H9 (cell line): ENCODE results near the gene CDC25A. TPM values are rescaled to one million over a fixed set of nuclear protein-coding genes. Genes with fewer than 3 reads are reported as not detected.

Experiments
- DNase-seq: peaks from one replicate; pipeline ENCODE4 v3.0.0-alpha.2; 2017
- H2AFZ ChIP-seq: one replicate; pipeline ENCODE4 v1.6.1; 2013; ENCODE audit warnings: mild to moderate bottlenecking, low read length, control low read depth, moderate library complexity
- H2AK5ac ChIP-seq: 2 replicates; pipeline ENCODE4 v1.6.1; 2013; ENCODE audit warnings: low read length, control low read depth, mixed read lengths; ENCODE audit not compliant: insufficient read length
- H2BK120ac ChIP-seq: one replicate; pipeline ENCODE4 v1.6.1; 2013; ENCODE audit warnings: low read depth, mild to moderate bottlenecking, low read length, control low read depth, inconsistent platforms; ENCODE audit not compliant: poor library complexity, severe bottlenecking
- H2BK12ac ChIP-seq: 2 replicates; pipeline ENCODE4 v1.6.1; 2013; ENCODE audit warnings: low read length, control low read depth, mixed read lengths, low read depth; ENCODE audit not compliant: insufficient read length
- H2BK15ac ChIP-seq: 2 replicates; pipeline ENCODE4 v1.6.1; 2013; ENCODE audit warnings: low read depth, low read length, control low read depth
- H2BK20ac ChIP-seq: one replicate; pipeline ENCODE4 v1.6.1; 2013; ENCODE audit warnings: low read depth, mild to moderate bottlenecking, low read length, control low read depth, inconsistent platforms; ENCODE audit not compliant: poor library complexity, severe bottlenecking
- H2BK5ac ChIP-seq: 2 replicates; pipeline ENCODE4 v1.6.1; 2013; ENCODE audit warnings: low read length, control low read depth, mixed read lengths; ENCODE audit not compliant: insufficient read length
- H3K14ac ChIP-seq: 2 replicates; pipeline ENCODE4 v1.6.1; 2013; ENCODE audit warnings: low read length, control low read depth; ENCODE audit not compliant: insufficient read depth
- H3K18ac ChIP-seq: 2 replicates; pipeline ENCODE4 v1.6.1; 2013; ENCODE audit warnings: low read depth, mild to moderate bottlenecking, mixed read lengths, low read length, control low read depth; ENCODE audit not compliant: insufficient read length
- H3K23ac ChIP-seq: 2 replicates; pipeline ENCODE4 v1.6.1; 2013; ENCODE audit warnings: low read length, control low read depth, mixed read lengths, low read depth; ENCODE audit not compliant: insufficient read length
- H3K23me2 ChIP-seq: 2 replicates; pipeline ENCODE4 v1.6.1; 2013; ENCODE audit warnings: low read depth, mild to moderate bottlenecking, mixed read lengths, low read length, control low read depth; ENCODE audit not compliant: insufficient read length, poor library complexity, severe bottlenecking
- H3K27ac ChIP-seq: 2 replicates; pipeline ENCODE4 v1.5.1; 2013; ENCODE audit warnings: low read length, control low read depth, mixed read lengths, low read depth; ENCODE audit not compliant: insufficient read length
- H3K27me3 ChIP-seq: 2 replicates; pipeline ENCODE4 v1.6.1; 2013; ENCODE audit warnings: low read length, control low read depth, inconsistent platforms; ENCODE audit not compliant: insufficient read depth
- H3K4ac ChIP-seq: 2 replicates; pipeline ENCODE4 v1.6.1; 2013; ENCODE audit warnings: low read depth, mild to moderate bottlenecking, control low read depth, inconsistent platforms, low read length, moderate library complexity
- H3K4me1 ChIP-seq: 2 replicates; pipeline ENCODE4 v1.6.1; 2013; ENCODE audit warnings: low read length, control low read depth, inconsistent platforms; ENCODE audit not compliant: insufficient read depth
- H3K4me2 ChIP-seq: 2 replicates; pipeline ENCODE4 v1.6.1; 2013; ENCODE audit warnings: low read length, control low read depth, mixed read lengths; ENCODE audit not compliant: insufficient read length, insufficient read depth
- H3K56ac ChIP-seq: 2 replicates; pipeline ENCODE4 v1.6.1; 2013; ENCODE audit warnings: low read depth, mild to moderate bottlenecking, mixed read lengths, low read length, control low read depth; ENCODE audit not compliant: insufficient read length
- H3K79me1 ChIP-seq: 2 replicates; pipeline ENCODE4 v1.6.1; 2013; ENCODE audit warnings: low read depth, mild to moderate bottlenecking, moderate library complexity, low read length, control low read depth, inconsistent platforms; ENCODE audit not compliant: insufficient read depth, poor library complexity, severe bottlenecking
- H3K79me2 ChIP-seq: 2 replicates; pipeline ENCODE4 v1.6.1; 2013; ENCODE audit warnings: low read length, control low read depth, inconsistent platforms; ENCODE audit not compliant: insufficient read depth
- H3K9ac ChIP-seq: 2 replicates; pipeline ENCODE4 v1.6.1; 2013; ENCODE audit warnings: low read length, control low read depth, mixed read lengths; ENCODE audit not compliant: insufficient read length; ENCODE audit errors: extremely low read depth
- H3K9me3 ChIP-seq: one replicate; pipeline ENCODE4 v1.6.1; 2013; ENCODE audit warnings: low read depth, low read length, inconsistent platforms; ENCODE audit not compliant: control insufficient read depth
- H3T11ph ChIP-seq: one replicate; pipeline ENCODE4 v1.6.1; 2013; ENCODE audit warnings: mild to moderate bottlenecking, low read length, control low read depth, inconsistent platforms
- H4K20me1 ChIP-seq: one replicate; pipeline ENCODE4 v1.6.1; 2013; ENCODE audit not compliant: control insufficient read depth, insufficient read length, insufficient read depth
- H4K5ac ChIP-seq: 2 replicates; pipeline ENCODE4 v1.6.1; 2013; ENCODE audit warnings: low read depth, mild to moderate bottlenecking, mixed read lengths, low read length, control low read depth; ENCODE audit not compliant: insufficient read length
- H4K8ac ChIP-seq: replicated peaks from 2 replicates; pipeline ENCODE4 v1.6.1; 2013; ENCODE audit warnings: low read length, control low read depth, mixed read lengths, low read depth; ENCODE audit not compliant: insufficient read length
- H4K91ac ChIP-seq: 2 replicates; pipeline ENCODE4 v1.6.1; 2013; ENCODE audit warnings: low read depth, mild to moderate bottlenecking, moderate library complexity, mixed read lengths, low read length, control low read depth; ENCODE audit not compliant: insufficient read length
- H3K27ac Mint-ChIP-seq, 3 experiments: 2 replicates in 2 of 3; 3 replicates in 1 of 3; pipeline ENCODE4 v1.8.0; 2020 to 2021; ENCODE audit warnings: mixed read lengths in 3 of 3, mild to moderate bottlenecking in 1 of 3, moderate library complexity in 1 of 3
- H3K27me3 Mint-ChIP-seq: 2 replicates; pipeline ENCODE4 v1.8.0; 2021; ENCODE audit warnings: low read depth, mild to moderate bottlenecking, moderate library complexity, mixed read lengths
- H3K36me3 Mint-ChIP-seq, 3 experiments: 2 replicates in 2 of 3; 3 replicates in 1 of 3; pipeline ENCODE4 v1.8.0; 2020 to 2021; ENCODE audit warnings: low read depth in 3 of 3, mixed read lengths in 3 of 3; ENCODE audit not compliant: insufficient read depth in 1 of 3
- H3K4me1 Mint-ChIP-seq, 2 experiments: 2 replicates each; pipeline ENCODE4 v1.8.0; 2020; ENCODE audit warnings: mixed read lengths in 2 of 2
- H3K4me3 Mint-ChIP-seq, 2 experiments: 2 replicates in 1 of 2; 3 replicates in 1 of 2; pipeline ENCODE4 v1.8.0; 2020 to 2021; ENCODE audit warnings: mild to moderate bottlenecking in 2 of 2, mixed read lengths in 2 of 2, moderate library complexity in 1 of 2
- H3K9me3 Mint-ChIP-seq, 2 experiments: 2 replicates in 1 of 2; 3 replicates in 1 of 2; pipeline ENCODE4 v1.8.0; 2020; ENCODE audit warnings: mild to moderate bottlenecking in 2 of 2, mixed read lengths in 2 of 2, moderate library complexity in 1 of 2
- WGBS: extraction: QIAGEN DNeasy Blood & Tissue Kit; methylation state at CpG from one replicate; pipeline ENCODE4 v1.1.7; 2013; ENCODE audit warnings: missing lambda C conversion rate, low lambda C conversion rate, mixed read lengths; ENCODE audit not compliant: insufficient read length; ENCODE audit errors: extremely low coverage; 5-methylcytosine and 5-hydroxymethylcytosine counted together
- total RNA-seq: library from RNA; stranded (reverse); gene quantifications from 2 replicates; pipeline ENCODE4 v1.2.1, GENCODE V29; 2021
- TF ChIP-seq, protein P1 (sequence below): fragments of 200-600 bp; sonication (generic); conservative IDR thresholded peaks from 3 replicates; pipeline ENCODE4 v1.8.0; 2021; ENCODE audit warnings: antibody characterized with exemption, mild to moderate bottlenecking

Gene CDC25A
- total RNA-seq, 1 experiment from 2014 or later: 83.3 TPM

DNA sequence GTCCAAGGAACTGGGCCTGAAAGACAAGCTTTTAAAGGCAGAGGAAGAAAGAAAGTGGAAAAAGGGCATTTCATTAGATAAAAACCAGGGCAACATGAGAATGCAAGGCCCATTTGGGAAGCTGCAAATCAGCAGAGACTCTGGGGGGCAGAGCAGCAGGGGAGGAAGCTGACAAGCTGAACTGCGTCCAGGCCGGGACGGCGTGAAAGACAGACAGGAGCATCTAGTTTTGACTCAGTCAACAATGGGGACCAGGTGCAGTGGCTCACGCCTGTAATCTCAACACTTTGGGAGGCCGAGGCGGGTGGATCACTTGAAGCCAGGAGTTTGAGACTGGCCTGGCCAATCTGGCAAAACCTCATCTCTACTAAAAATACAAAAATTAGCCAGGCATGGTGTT lies 69.9 kb downstream of the CDC25A start:
- no peak overlapping the region for H2BK20ac ChIP-seq
- no peak overlapping the region for H2AFZ ChIP-seq
- Mint-ChIP-seq H3K27ac (peak overlapping the region; percentile 11 to 30 (median 28); a peak in 4 of 7 replicates), H3K36me3 (0 out of 7 replicates have a peak, but pooled peaks cover 0 to 3% (median 0%) of the 10 kb centered on the region in 3 experiments), H3K4me1 (peaks cover 17 to 21% of the 10 kb centered on the region in 2 experiments), H3K9me3 (no peaks in the 10 kb centered on the region), H3K4me3 (no peak overlapping the region), H3K27me3 (0 out of 2 replicates have a peak, but pooled peaks cover 1% of the 10 kb centered on the region)
- no peak overlapping the region for H3K4ac ChIP-seq
- no peak overlapping the region for H2BK12ac ChIP-seq
- no peak overlapping the region for H4K5ac ChIP-seq
- no peak overlapping the region for H3K14ac ChIP-seq
- no peak overlapping the region for H2AK5ac ChIP-seq
- H3K79me2 ChIP-seq: no peaks in the 10 kb centered on the region
- no peak overlapping the region for H4K8ac ChIP-seq
- H2BK15ac ChIP-seq: no peak overlapping the region
- no peaks in the 10 kb centered on the region for H4K20me1 ChIP-seq
- TF ChIP-seq, protein P1, sequence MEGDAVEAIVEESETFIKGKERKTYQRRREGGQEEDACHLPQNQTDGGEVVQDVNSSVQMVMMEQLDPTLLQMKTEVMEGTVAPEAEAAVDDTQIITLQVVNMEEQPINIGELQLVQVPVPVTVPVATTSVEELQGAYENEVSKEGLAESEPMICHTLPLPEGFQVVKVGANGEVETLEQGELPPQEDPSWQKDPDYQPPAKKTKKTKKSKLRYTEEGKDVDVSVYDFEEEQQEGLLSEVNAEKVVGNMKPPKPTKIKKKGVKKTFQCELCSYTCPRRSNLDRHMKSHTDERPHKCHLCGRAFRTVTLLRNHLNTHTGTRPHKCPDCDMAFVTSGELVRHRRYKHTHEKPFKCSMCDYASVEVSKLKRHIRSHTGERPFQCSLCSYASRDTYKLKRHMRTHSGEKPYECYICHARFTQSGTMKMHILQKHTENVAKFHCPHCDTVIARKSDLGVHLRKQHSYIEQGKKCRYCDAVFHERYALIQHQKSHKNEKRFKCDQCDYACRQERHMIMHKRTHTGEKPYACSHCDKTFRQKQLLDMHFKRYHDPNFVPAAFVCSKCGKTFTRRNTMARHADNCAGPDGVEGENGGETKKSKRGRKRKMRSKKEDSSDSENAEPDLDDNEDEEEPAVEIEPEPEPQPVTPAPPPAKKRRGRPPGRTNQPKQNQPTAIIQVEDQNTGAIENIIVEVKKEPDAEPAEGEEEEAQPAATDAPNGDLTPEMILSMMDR: no peak
- H3K27ac ChIP-seq: no peak overlapping the region
- WGBS: no CpG with 5 or more reads among the region's 7 CpGs
- H2BK120ac ChIP-seq: no peak overlapping the region
- DNase-seq: no peak
- no peak overlapping the region for H4K91ac ChIP-seq
- H3K4me2 ChIP-seq: no peak overlapping the region
- no peak overlapping the region for H3T11ph ChIP-seq
- no peak overlapping the region for H3K56ac ChIP-seq
- no peaks in the 10 kb centered on the region for H3K27me3 ChIP-seq
- H3K9me3 ChIP-seq: no peaks in the 10 kb centered on the region
- H2BK5ac ChIP-seq: no peak overlapping the region
- no peaks in the 10 kb centered on the region for H3K79me1 ChIP-seq
- no peaks in the 10 kb centered on the region for H3K23me2 ChIP-seq
- H3K18ac ChIP-seq: no peak overlapping the region
- no peak overlapping the region for H3K9ac ChIP-seq
- no peaks in the 10 kb centered on the region for H3K4me1 ChIP-seq
- no peak overlapping the region for H3K23ac ChIP-seq
